Activated effector memory CD4-positive, alpha-beta T cell treated with Interleukin-2 at 50 U/mL for 16 hours (primary cell): ENCODE data around the gene OTOGL.
"Not testable (repeated sequence)": the region's sequence is repeated elsewhere in the genome, so short reads cannot be mapped to it uniquely, and the experiment has no call there.

Source experiments
- DNase-seq: peaks from one replicate; pipeline ENCODE4 v3.0.0-alpha.2; 2020

OTOGL gene

GRCh38 chr12:80121661-80122060, 22.3 kb downstream of the OTOGL start:
- no peak for DNase-seq

DNA sequence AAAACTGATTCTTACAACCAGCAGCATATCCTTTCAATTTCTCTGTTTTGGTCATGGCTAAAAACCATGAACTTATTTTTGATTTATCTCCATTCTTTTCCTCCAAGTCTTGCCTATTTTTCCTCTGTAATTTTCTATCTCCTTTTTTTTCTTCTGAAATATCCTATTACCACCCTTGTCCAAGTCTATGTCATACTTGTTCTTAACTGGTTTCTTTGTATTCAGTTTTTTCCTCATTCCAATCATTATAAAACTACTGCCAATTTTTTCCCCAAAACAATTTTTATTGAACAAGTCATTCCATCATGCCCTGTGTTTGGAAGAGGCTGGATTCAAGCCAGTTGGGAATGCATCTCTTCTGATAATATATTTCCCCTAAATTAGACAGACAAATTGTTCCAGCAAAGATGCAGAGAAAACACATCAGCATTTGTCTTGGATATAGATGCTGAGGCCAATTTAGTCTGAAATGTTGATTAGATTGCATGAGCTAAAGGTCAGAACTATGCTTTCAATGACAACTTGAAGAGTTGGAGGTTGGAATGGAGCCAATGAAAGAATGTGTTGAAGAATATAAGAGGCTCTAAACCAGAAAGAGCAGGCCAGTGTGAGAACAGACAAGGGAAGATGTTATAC, 30.7 kb downstream of the OTOGL start:
- DNase-seq: no peak

- DNase-seq: no peak
These were observed 36.3 kb downstream of the OTOGL start for GRCh38 chr12:80135624-80136023.

GRCh38 chr12:80140005-80140404, 40.7 kb downstream of the OTOGL start:
- DNase-seq: no peak

GRCh38 chr12:80142640-80143039, 43.3 kb downstream of the OTOGL start:
- no peak for DNase-seq

GRCh38 chr12:80143537-80143936, 44.2 kb downstream of the OTOGL start:
- DNase-seq: no peak

DNA sequence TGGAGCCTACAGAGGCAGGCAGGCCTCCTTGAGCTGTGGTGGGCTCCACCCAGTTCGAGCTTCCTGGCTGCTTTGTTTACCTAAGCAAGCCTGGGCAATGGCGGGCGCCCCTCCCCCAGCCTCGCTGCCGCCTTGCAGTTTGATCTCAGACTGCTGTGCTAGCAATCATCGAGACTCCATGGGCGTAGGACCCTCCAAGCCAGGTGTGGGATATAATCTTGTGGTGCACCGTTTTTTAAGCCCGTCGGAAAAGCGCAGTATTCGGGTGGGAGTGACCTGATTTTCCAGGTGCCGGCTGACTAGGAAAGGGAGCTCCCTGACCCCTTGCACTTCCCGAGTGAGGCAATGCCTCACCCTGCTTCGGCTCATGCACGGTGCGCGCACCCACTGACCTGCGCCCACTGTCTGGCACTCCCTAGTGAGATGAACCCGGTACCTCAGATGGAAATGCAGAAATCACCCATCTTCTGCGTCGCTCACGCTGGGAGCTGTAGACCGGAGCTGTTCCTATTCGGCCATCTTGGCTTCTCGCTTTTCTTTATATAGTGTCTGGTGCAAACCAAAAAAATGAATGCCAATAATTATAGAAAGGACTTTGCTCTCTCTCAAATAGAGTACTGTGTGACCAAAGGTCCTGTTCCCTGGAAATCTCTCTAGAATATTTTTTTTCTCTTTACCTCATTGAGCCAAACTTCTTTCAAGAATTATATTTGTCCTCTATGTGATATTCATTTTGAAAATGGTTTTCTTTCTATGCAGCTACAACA, 50.4 kb downstream of the OTOGL start:
- not testable (repeated sequence) for DNase-seq

DNA sequence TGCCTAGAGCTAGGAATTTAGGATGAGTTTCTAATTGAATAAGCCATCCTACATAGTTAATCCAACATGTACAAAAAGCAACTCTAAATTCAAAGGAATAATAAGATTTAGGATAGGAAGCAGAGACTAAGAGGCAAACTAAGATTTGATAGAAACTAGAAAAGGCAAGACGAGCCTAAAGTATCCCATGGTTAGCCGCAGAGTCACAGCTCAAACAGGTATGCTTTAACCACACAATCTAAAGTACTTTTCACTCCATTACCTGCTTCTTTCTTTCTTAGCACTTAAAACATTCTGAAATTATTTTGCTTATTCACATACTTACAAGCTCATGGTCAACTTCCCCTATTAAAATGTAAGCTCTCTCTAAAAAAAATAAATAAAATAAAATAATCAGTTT, 51.8 kb downstream of the OTOGL start:
- no peak for DNase-seq

DNA sequence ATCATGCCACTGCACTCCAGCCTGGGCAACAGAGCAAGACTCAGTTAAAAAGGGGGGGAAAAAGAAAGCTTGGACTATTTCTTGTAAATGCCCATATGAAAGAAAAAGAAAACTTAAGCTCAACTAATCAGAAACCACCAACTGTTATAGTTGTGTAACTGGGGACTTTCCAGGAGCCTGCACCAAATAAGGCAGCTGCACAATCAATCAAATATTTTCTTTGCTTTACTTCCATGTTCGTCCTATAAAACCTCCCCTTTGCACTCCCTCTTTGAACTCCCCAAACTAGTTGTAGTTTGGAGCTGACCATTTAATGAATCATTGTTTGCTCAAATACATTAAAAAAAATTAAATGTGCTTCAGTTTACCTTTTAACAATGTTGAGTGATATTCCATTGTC, 54.9 kb downstream of the OTOGL start:
- DNase-seq: no peak

- no peak for DNase-seq
These were observed 57.0 kb downstream of the OTOGL start for GRCh38 chr12:80156306-80156705.

DNA sequence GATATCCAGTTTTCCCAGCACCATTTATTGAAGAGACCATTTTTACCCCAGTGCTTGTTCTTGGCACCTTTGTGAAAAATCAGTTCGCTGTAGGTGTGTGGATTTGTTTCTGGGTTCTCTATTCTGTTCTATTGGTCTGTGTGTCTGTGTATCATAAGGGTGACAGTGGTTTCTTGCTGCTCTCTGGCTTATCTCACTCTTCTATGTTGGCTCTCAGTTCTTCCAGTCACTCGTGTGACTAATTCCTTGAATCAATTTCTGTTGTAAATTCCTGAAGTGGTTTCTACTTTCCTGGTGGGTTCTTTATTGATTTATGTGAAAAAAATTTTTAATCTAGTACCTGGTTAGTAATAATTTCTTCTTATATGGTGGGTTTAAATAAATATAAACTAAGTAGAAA, 58.3 kb downstream of the OTOGL start:
- no peak for DNase-seq

GRCh38 chr12:80161612-80162011, 62.3 kb downstream of the OTOGL start:
- DNase-seq: no peak

GRCh38 chr12:80162177-80162576, 62.8 kb downstream of the OTOGL start:
- DNase-seq: no peak

- no peak for DNase-seq
These were observed 66.4 kb downstream of the OTOGL start for GRCh38 chr12:80165746-80166145.

- DNase-seq: no peak
These were observed 67.4 kb downstream of the OTOGL start for GRCh38 chr12:80166751-80167150.

GRCh38 chr12:80168936-80169335, 69.6 kb downstream of the OTOGL start:
- DNase-seq: no peak

GRCh38 chr12:80170915-80171314, 71.6 kb downstream of the OTOGL start:
- no peak for DNase-seq

DNA sequence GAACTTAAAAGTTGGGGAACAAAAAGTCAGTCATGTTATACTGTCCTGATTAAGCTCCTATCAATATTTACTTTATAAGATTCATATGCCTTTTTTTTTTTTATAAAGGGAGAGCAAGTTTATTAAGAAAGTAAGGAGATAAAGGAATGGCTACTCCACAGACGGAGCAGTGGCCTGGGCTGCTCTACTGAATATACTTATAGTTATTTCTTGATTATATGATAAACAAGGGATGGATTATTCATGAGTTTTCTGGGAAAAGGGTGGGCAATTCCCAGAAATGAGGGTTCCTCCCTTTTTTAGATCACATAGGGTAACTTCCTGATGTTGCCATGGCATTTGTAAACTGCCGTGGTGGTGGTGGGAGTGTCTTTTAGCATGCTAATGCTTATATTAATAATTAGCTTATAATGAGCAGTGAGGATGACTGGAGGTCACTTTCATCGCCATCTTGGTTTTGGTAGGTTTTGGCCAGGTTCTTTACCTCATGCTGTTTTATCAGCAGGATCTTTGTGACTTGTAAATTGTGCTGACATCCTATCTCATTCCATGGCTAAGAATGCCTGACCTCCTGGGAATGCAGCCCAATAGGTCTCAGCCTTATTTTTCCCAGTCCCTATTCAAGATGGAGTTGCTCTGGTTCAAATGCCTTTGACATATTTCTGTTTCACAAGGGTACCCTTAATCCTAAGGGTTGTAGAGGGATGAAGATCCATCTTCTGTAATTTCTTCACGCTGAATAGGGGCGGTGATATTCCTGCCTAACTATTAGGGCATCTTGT, 73.9 kb downstream of the OTOGL start:
- DNase-seq: no peak

DNA sequence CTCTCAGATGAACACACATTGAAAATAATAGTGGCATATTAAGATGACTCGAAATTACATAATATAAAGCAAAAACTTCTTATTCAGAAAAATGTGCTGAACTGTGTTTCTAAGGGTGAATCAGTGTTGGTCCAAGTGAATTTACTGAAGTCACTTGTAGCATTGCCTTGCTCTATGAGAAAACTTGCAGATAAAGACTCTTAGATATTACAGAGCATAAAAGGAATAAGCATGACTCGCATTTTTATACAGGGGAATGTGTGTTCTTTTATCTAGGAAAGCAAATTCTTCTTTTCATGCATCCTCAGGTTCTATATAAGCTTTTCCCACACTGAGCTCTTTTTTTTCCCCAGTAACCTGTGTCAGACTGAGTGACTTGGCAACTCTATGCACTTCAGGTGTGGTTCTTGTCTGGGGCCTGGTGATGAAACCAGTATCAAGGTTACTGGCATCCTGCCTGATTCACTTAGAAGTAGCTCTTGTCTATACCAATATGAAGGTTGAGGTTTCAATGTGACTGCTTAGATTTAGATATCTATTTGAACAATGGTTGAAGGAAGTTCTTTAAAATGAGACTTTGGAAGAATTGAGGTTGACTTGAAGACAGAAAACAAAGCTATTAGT, 76.1 kb downstream of the OTOGL start:
- no peak for DNase-seq

DNA sequence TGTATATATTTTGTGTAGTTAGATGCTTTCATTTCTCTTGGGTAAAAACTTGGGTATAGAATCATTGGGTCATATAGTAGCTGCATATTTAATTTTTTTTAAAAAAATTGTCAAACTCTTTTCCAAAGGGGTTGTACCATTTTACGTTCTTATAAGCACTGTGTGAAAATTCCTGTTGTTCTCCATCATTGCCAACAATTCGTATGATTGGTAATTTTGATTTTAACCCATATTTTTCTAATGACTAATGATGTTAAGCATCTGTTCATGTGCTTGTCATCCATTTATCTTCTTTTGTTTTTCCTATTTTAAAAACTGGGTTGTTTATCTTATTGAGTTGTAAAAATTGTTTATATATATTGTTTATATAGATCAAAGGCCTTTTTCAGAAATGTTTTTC, 77.4 kb downstream of the OTOGL start:
- DNase-seq: no peak

GRCh38 chr12:80178846-80179245, 79.5 kb downstream of the OTOGL start:
- DNase-seq: no peak

DNA sequence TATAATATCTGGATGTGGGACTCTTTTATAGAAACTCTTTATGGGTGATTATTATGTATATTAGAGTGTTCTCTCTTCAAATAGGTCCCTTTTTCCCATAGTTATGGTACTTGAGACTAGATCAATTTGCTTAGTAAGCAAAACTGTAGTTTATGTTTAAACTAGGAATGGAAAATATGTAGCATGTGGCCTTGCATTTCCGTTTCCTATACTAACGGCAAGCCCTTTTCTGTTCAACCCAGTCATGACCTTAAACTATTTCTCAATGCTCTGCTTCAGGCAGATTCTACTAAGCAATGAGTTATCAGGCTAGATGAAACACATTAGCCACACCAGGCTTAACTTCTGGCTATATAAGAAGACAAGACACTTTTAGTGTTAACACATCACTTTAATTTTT, 84.6 kb downstream of the OTOGL start:
- DNase-seq: no peak

DNA sequence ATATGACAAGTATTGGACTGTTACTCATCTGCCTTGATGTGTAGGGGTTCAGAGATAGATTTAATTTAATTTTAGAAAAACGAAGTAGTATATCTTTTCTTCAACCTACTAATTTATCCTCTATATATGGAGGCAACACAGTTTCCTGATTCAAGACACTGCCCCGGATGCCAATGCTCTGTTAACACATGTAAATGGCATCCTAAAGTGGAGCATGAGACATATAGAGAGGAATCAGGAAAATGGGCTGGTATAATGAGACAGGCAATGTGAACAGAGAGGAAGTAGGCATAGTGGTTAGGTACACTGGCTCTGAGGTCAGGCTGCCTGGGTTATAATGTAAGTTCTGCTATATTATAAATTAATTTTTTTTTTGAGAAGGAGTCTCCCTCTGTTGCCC, 85.6 kb downstream of the OTOGL start:
- DNase-seq: no peak
